Ovary (tissue), 9 donors: ENCODE results near the gene SND1. TPM values are rescaled to one million over a fixed set of nuclear protein-coding genes. Genes with fewer than 3 reads are reported as not detected.
"Not testable (repeated sequence)": the region's sequence is repeated elsewhere in the genome, so short reads cannot be mapped to it uniquely, and the experiment has no call there.

ENCODE experiments used
- DNase-seq, 5 donors: peaks; one replicate each; pipeline ENCODE4 v3.0.0-alpha.2; 2019 to 2020
- H3K27ac ChIP-seq, 2 donors: fragments of 200-600 bp; one replicate each; pipeline versions ENCODE4 v1.5.1 to v1.8.0; 2019 to 2022
- H3K27me3 ChIP-seq: fragments of 200-600 bp; one replicate; pipeline ENCODE4 v1.8.0; 2022
- H3K36me3 ChIP-seq: fragments of 200-600 bp; sonication (generic); one replicate; pipeline ENCODE4 v1.5.1; 2019
- H3K4me1 ChIP-seq: one replicate; pipeline ENCODE4 v1.8.1; 2013; ENCODE audit warnings: mild to moderate bottlenecking, moderate library complexity; ENCODE audit not compliant: insufficient read depth
- H3K4me3 ChIP-seq: fragments of 200-600 bp; sonication (generic); one replicate; pipeline ENCODE4 v1.5.1; 2017
- H3K9me3 ChIP-seq, 2 donors: fragments of 200-600 bp in 1 of 2; sonication (generic) in 1 of 2; one replicate each; pipeline versions ENCODE4 v1.5.1 to v1.8.1; 2013 to 2019; ENCODE audit warnings: mild to moderate bottlenecking in 1 of 2, moderate library complexity in 1 of 2
- EP300 ChIP-seq: sonication (generic); formaldehyde crosslinking; IDR thresholded peaks from one replicate; pipeline ENCODE4 v1.6.1; 2017; ENCODE audit warnings: antibody characterized with exemption
- POLR2A ChIP-seq: fragments of 450-650 bp; IDR thresholded peaks from one replicate; pipeline ENCODE4 v1.6.1; 2017; ENCODE audit warnings: antibody characterized with exemption, mild to moderate bottlenecking, moderate library complexity
- WGBS, 3 donors: extraction: QIAGEN DNeasy Blood & Tissue Kit in 1 of 3; methylation state at CpG; one replicate each; pipeline versions ENCODE4 v1.1.5 to v1.1.7; 2013 to 2017; 5-methylcytosine and 5-hydroxymethylcytosine counted together
- intact Hi-C, 4 donors: fragments of 100-400 bp; cut with DNase I; formaldehyde crosslinking; loops; one replicate each; pipeline versions ENCODE4 v1.11.0 to v1.15.1; 2022 to 2023
- polyA plus RNA-seq, 2 donors: library from polyadenylated mRNA; stranded (reverse); fragments of 200-250 nt in 1 of 2; fragments of 350-450 nt in 1 of 2; fragmentation: Illumina TruSeq in 1 of 2; extraction: RNeasy Lipid Tissue Mini Kit (QIAGEN cat#74804) in 1 of 2; gene quantifications; one replicate each; pipeline ENCODE4 v1.2.3, GENCODE V29; 2013 to 2014
- total RNA-seq, 7 donors: library from RNA; depleted of rRNA in 2 of 7; stranded (reverse); fragments of >200 nt in 2 of 7; fragmentation: NEBNext Ultra II Directional in 3 of 7; extraction: Animal tissue kit (Norgen Biotek cat#: 25700) in 3 of 7; gene quantifications; one replicate each; pipeline versions ENCODE4 v1.1.0 to v1.2.4, GENCODE V29; 2016 to 2023
- TF ChIP-seq, protein P1 (sequence below), 3 donors: fragments of 450-650 bp in 2 of 3; fragments of 200-600 bp in 1 of 3; IDR thresholded peaks; one replicate each; pipeline versions ENCODE4 v1.5.1 to v1.8.0; 2016 to 2022; ENCODE audit warnings: antibody characterized with exemption in 3 of 3, mild to moderate bottlenecking in 1 of 3
- donor health status: DM: no; HTN: no; CAD: no; lungs with moderate emphysema.
- donor health status: DM: no; HTN: no; CAD: no.
- donor health status: Bipolar disorder and iron deficiency.
- donor health status: DM: yes; HTN: yes; CAD: no.
- donor health status: DM: no; HTN: no; CAD: no.
- donor health status: DM: yes; HTN: yes; CAD: no.

Gene SND1
- total and polyA plus RNA-seq, 9 donors, result 91.4 to 297 (median 182) TPM

DNA sequence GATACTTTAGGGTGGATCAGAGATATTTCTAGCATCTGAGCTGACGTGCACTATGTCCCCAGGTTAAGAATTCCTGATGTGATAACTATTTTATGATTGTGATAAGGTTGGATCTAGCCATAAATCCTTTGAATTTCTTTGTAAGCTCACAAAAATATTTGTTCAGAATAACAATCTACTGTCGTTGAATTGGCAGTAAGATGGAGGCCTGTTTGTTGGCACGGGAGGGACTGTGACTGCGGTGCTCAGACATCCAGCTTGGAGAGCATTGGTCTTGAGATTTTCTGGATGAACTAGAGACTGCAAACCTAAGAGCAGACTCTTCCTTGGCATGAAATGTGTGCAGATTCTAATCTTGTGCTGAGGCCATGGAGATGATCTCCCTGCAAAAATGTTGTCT, 248.1 kb downstream of the SND1 start:
- Histone ChIP-seq H3K9me3 (no peaks in the 10 kb centered on the region), H3K36me3 (no peaks in the 10 kb centered on the region), H3K27ac (no peak overlapping the region), H3K4me1 (peaks cover 4% of the 10 kb centered on the region), H3K4me3 (no peak overlapping the region), H3K27me3 (no peaks in the 10 kb centered on the region)
- intact Hi-C loops, result no loop called here
- DNase-seq, result no peak
- TF ChIP-seq, protein P1, sequence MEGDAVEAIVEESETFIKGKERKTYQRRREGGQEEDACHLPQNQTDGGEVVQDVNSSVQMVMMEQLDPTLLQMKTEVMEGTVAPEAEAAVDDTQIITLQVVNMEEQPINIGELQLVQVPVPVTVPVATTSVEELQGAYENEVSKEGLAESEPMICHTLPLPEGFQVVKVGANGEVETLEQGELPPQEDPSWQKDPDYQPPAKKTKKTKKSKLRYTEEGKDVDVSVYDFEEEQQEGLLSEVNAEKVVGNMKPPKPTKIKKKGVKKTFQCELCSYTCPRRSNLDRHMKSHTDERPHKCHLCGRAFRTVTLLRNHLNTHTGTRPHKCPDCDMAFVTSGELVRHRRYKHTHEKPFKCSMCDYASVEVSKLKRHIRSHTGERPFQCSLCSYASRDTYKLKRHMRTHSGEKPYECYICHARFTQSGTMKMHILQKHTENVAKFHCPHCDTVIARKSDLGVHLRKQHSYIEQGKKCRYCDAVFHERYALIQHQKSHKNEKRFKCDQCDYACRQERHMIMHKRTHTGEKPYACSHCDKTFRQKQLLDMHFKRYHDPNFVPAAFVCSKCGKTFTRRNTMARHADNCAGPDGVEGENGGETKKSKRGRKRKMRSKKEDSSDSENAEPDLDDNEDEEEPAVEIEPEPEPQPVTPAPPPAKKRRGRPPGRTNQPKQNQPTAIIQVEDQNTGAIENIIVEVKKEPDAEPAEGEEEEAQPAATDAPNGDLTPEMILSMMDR (IDR thresholded peaks at IDR 0.05), result no peak
- TF ChIP-seq POLR2A, result no peak
- no peak for TF ChIP-seq EP300
- 74 to 83% (median 81%) methylated on average over 4 of the region's 4 CpGs for WGBS, 3 donors

DNA sequence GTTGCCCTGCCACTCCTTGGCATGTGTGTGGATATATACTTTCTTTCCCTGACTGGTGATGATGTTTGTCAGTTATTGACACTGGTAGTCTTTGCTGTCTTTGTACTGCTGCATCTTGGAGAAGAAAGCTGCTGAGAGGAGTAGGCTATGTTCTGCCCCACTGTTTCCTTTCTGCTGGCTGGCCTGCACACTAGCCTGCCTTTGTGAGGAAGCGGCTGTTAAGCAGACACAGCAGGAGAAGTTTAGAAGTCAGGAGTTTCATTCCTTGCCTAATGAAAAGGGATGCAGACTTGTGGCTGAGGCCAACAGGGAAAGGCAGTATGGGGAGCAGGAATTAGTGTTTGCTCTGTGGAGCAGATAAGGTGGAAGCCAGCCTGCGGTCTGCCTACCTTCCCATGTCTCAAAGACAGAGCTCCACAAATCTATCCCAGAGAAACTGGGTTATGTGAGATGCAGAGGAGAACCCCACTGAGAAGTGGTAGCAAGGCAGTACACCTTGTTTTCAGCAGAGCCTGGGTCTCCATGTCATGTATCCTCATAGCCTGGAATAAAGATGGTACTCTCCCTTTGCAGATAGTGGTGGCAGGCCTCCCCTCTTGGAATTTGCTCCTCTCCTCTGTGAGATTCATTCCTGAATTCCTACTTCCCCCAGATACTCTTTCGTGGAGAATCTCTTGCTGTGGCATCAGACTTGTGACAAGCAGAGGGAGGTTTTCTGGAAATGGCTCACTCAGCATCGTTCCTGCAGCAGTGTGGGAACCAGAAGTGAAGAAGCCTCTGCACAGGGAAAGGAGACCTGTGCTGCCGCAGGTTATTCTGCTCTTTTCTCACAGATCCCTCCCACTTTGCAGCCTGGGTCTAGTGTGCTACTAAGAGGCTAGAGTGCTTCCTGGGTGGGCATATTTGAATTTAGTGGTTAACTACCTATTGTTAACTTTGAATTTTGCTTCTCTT, 249.0 kb downstream of the SND1 start:
- H3K27me3 ChIP-seq, result no peaks in the 10 kb centered on the region
- H3K9me3 ChIP-seq, result no peaks in the 10 kb centered on the region
- no peak overlapping the region for H3K4me3 ChIP-seq
- intact Hi-C loops, result no loop called here
- DNase-seq, result no peak
- no peak overlapping the region for H3K27ac ChIP-seq
- no peaks in the 10 kb centered on the region for H3K36me3 ChIP-seq
- peaks cover 4% of the 10 kb centered on the region for H3K4me1 ChIP-seq
- TF ChIP-seq, protein P1 (IDR thresholded peaks at IDR 0.05), result no peak
- TF ChIP-seq EP300 (no peak), POLR2A (no peak)
- WGBS, 3 donors, result 46 to 65% (median 61%) methylated on average over 5 of the region's 5 CpGs

DNA sequence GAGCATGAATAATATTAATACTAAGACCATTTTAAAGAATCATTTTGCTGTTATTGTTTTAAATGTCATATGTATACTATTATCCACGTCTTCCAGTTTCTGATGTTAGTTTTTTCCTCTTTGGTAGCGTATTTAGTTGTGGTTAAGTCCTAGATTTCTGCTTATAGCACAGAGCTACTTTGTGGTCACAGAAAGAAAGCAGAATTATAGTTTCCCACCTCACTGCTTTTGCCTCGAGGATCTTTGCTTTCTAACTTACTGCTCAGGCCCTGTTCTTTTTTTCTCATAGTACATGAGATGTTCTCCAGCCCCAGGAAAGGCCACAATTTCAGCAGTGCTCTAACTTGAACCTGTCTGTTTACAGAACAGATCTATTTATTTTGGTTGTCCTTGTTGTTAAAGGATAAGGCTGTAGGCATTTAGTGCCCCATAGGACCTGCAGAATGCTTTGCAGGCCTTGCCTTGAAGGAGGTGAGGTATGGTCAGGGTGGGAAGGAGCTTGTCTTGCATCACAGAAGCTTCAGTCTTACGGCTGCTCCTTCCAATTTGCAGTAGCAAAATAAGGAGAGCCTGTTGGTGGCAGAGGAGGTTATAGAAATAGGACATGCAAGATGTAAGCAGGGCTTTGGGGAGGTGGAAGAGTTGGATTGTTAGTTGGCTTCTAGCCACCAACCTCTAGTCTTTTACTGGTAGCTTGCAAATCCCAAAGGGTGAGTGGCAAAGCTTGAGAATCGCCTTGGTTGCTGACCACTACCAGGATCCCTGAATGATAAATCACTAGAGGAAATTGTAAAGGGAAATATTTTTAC, 250.1 kb downstream of the SND1 start:
- Histone ChIP-seq H3K9me3 (no peaks in the 10 kb centered on the region), H3K36me3 (no peaks in the 10 kb centered on the region), H3K27ac (no peak overlapping the region), H3K4me3 (no peak overlapping the region), H3K27me3 (no peaks in the 10 kb centered on the region), H3K4me1 (peaks cover 4% of the 10 kb centered on the region)
- 74 to 79% (median 77%) methylated on average over 5 of the region's 5 CpGs for WGBS, 3 donors
- no peak for DNase-seq
- intact Hi-C loops, result no loop called here
- TF ChIP-seq POLR2A (no peak), EP300 (no peak)
- TF ChIP-seq, protein P1 (IDR thresholded peaks at IDR 0.05), result no peak

DNA sequence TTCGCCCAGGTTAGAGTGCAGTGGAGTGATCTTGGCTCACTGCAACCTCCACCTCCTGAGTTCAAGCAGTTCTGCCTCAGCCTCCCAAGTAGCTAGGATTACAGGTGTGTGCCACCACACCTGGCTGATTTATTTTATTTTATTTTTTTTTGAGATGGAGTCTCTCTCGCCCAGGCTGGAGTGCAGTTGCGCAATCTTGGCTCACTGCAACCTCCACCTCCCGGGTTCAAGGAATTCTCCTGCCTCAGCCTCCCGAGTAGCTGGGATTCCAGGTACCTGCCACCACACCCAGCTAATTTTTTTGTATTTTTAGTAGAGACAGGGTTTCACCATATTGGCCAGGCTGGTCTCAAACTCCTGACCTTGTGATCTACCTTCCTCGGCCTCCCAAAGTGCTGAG, 250.8 kb downstream of the SND1 start:
- H3K36me3 ChIP-seq, H3K4me3 ChIP-seq, H3K27me3 ChIP-seq, DNase-seq, H3K27ac ChIP-seq, H3K9me3 ChIP-seq, intact Hi-C loops, H3K4me1 ChIP-seq: not testable (repeated sequence)
- 92 to 95% (median 94%) methylated on average over 6 of the region's 6 CpGs for WGBS, 3 donors
